Mammary epithelial cell (primary cell): ENCODE results near the gene ASH1L.

Source experiments
- CTCF ChIP-seq, 2 donors: IDR thresholded peaks in 1 of 2; conservative IDR thresholded peaks in 1 of 2; 2 replicates each; pipeline ENCODE4 v1.5.1; 2011 to 2012; ENCODE audit warnings: inconsistent platforms in 2 of 2, low read length in 2 of 2, mild to moderate bottlenecking in 2 of 2, control low read depth in 1 of 2, low read depth in 1 of 2; ENCODE audit not compliant: insufficient read depth in 1 of 2; ENCODE audit errors: extremely low read depth in 1 of 2
- EZH2 ChIP-seq: IDR thresholded peaks from 2 replicates; pipeline ENCODE4 v1.6.1; 2012; ENCODE audit warnings: low read length, inconsistent platforms, borderline replicate concordance

- TF ChIP-seq EZH2 (no peak), CTCF (conservative IDR thresholded peaks at IDR 0.05 in 1 of 2, IDR thresholded peaks at IDR 0.05 in 1 of 2; ENCODE audit: extremely low read depth in 1 of 2, insufficient read depth in 1 of 2, low read depth in 1 of 2, low read length in 2 of 2) (no peak)
Observed at GRCh38 chr1:155320252-155320651, 242.4 kb downstream of the ASH1L start.
